HepG2 (cell line): ENCODE measurements around the gene VPS54.

Source experiments
- BHLHE40 ChIP-seq: IDR thresholded peaks from 2 replicates; pipeline ENCODE4 v1.6.1; 2011; ENCODE audit warnings: low read length, improper control_type of control experiment
- CERS6 ChIP-seq: sonication (generic); formaldehyde crosslinking; IDR thresholded peaks from 2 replicates; pipeline ENCODE4 v1.5.0; 2020; ENCODE audit warnings: missing genetic modification reagents
- DR1 ChIP-seq: sonication (generic); formaldehyde crosslinking; IDR thresholded peaks from 2 replicates; pipeline ENCODE4 v1.8.0; 2021; ENCODE audit warnings: mild to moderate bottlenecking, missing genetic modification reagents, inconsistent platforms
- POLR2A ChIP-seq, 2 experiments: IDR thresholded peaks; 2 replicates each; pipeline ENCODE4 v1.6.1; 2011; ENCODE audit warnings: low read depth in 2 of 2, low read length in 2 of 2, mild to moderate bottlenecking in 1 of 2, moderate library complexity in 1 of 2; ENCODE audit not compliant: insufficient read depth in 1 of 2
- RAD21 ChIP-seq: fragments of 450-650 bp; formaldehyde crosslinking; IDR thresholded peaks from 2 replicates; pipeline ENCODE4 v1.5.0; 2020; ENCODE audit warnings: mild to moderate bottlenecking
- RFX5 ChIP-seq: IDR thresholded peaks from 2 replicates; pipeline ENCODE4 v1.6.1; 2011; ENCODE audit warnings: low read depth, low read length, improper control_type of control experiment
- ZNF547 ChIP-seq: sonication (generic); formaldehyde crosslinking; IDR thresholded peaks from 2 replicates; pipeline ENCODE4 v1.5.1; 2020; ENCODE audit warnings: mild to moderate bottlenecking, missing genetic modification reagents
- ZNF552 ChIP-seq: sonication (generic); formaldehyde crosslinking; IDR thresholded peaks from 2 replicates; pipeline ENCODE4 v1.9.0; 2022; ENCODE audit warnings: missing genetic modification reagents, mild to moderate bottlenecking, borderline replicate concordance
- ZNF75D ChIP-seq: sonication (generic); formaldehyde crosslinking; IDR thresholded peaks from 2 replicates; pipeline ENCODE4 v1.8.1; 2023; ENCODE audit warnings: missing genetic modification reagents, mild to moderate bottlenecking, borderline replicate concordance
- TF ChIP-seq, protein P1 (sequence below): sonication (generic); formaldehyde crosslinking; IDR thresholded peaks from 2 replicates; pipeline ENCODE4 v1.5.0; 2020; ENCODE audit warnings: mild to moderate bottlenecking, missing genetic modification reagents, moderate library complexity
- TF ChIP-seq, protein P2 (sequence below), 2 experiments: IDR thresholded peaks; 2 replicates each; pipeline ENCODE4 v1.6.1; 2011 to 2012; ENCODE audit warnings: low read length in 2 of 2, borderline replicate concordance in 1 of 2, low read depth in 1 of 2, mild to moderate bottlenecking in 1 of 2, moderate library complexity in 1 of 2

GRCh38 chr2:63846487-63846886 is 172.7 kb downstream of the VPS54 start:
- TF ChIP-seq ZNF547 (CRISPR knock-in tag): no peak
- TF ChIP-seq, protein P1, sequence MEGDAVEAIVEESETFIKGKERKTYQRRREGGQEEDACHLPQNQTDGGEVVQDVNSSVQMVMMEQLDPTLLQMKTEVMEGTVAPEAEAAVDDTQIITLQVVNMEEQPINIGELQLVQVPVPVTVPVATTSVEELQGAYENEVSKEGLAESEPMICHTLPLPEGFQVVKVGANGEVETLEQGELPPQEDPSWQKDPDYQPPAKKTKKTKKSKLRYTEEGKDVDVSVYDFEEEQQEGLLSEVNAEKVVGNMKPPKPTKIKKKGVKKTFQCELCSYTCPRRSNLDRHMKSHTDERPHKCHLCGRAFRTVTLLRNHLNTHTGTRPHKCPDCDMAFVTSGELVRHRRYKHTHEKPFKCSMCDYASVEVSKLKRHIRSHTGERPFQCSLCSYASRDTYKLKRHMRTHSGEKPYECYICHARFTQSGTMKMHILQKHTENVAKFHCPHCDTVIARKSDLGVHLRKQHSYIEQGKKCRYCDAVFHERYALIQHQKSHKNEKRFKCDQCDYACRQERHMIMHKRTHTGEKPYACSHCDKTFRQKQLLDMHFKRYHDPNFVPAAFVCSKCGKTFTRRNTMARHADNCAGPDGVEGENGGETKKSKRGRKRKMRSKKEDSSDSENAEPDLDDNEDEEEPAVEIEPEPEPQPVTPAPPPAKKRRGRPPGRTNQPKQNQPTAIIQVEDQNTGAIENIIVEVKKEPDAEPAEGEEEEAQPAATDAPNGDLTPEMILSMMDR (CRISPR knock-in tag): no peak
- TF ChIP-seq CERS6 (CRISPR knock-in tag): no peak
- no peak for TF ChIP-seq DR1 (CRISPR knock-in tag)
- TF ChIP-seq POLR2A (IDR thresholded peaks at IDR 0.05; ENCODE audit: insufficient read depth in 1 of 2, low read depth in 2 of 2, low read length in 2 of 2): no peak
- TF ChIP-seq RAD21: no peak
- TF ChIP-seq BHLHE40: no peak
- TF ChIP-seq ZNF75D (CRISPR knock-in tag): no peak
- no peak for TF ChIP-seq ZNF552 (CRISPR knock-in tag)
- TF ChIP-seq, protein P2, sequence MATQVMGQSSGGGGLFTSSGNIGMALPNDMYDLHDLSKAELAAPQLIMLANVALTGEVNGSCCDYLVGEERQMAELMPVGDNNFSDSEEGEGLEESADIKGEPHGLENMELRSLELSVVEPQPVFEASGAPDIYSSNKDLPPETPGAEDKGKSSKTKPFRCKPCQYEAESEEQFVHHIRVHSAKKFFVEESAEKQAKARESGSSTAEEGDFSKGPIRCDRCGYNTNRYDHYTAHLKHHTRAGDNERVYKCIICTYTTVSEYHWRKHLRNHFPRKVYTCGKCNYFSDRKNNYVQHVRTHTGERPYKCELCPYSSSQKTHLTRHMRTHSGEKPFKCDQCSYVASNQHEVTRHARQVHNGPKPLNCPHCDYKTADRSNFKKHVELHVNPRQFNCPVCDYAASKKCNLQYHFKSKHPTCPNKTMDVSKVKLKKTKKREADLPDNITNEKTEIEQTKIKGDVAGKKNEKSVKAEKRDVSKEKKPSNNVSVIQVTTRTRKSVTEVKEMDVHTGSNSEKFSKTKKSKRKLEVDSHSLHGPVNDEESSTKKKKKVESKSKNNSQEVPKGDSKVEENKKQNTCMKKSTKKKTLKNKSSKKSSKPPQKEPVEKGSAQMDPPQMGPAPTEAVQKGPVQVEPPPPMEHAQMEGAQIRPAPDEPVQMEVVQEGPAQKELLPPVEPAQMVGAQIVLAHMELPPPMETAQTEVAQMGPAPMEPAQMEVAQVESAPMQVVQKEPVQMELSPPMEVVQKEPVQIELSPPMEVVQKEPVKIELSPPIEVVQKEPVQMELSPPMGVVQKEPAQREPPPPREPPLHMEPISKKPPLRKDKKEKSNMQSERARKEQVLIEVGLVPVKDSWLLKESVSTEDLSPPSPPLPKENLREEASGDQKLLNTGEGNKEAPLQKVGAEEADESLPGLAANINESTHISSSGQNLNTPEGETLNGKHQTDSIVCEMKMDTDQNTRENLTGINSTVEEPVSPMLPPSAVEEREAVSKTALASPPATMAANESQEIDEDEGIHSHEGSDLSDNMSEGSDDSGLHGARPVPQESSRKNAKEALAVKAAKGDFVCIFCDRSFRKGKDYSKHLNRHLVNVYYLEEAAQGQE (IDR thresholded peaks at IDR 0.05; ENCODE audit: borderline replicate concordance in 1 of 2, low read depth in 1 of 2, low read length in 2 of 2): no peak
- TF ChIP-seq RFX5: no peak
